Mesenchymal stem cell (in vitro differentiated cells and primary cell): ENCODE results near the gene RBMY1F. TPM values are rescaled to one million over a fixed set of nuclear protein-coding genes. Genes with fewer than 3 reads are reported as not detected.
"Not testable (repeated sequence)": the region's sequence is repeated elsewhere in the genome, so short reads cannot be mapped to it uniquely, and the experiment has no call there.

Experiments
- DNase-seq: peaks from one replicate; pipeline ENCODE4 v3.0.0-alpha.2; 2013
- H2AFZ ChIP-seq: one replicate; pipeline ENCODE4 v1.6.1; 2013; ENCODE audit warnings: low read depth, mild to moderate bottlenecking, control low read depth, inconsistent platforms, low read length, moderate library complexity
- H2AK5ac ChIP-seq: 2 replicates; pipeline ENCODE4 v1.6.1; 2013; ENCODE audit warnings: low read length, moderate library complexity, mild to moderate bottlenecking, inconsistent platforms; ENCODE audit not compliant: severe bottlenecking
- H2BK120ac ChIP-seq: one replicate; pipeline ENCODE4 v1.6.1; 2013; ENCODE audit warnings: low read depth, mild to moderate bottlenecking, inconsistent platforms, low read length, moderate library complexity
- H2BK12ac ChIP-seq, 2 experiments: one replicate each; pipeline ENCODE4 v1.6.1; 2013; ENCODE audit warnings: inconsistent platforms in 2 of 2, low read length in 2 of 2, mild to moderate bottlenecking in 2 of 2, moderate library complexity in 2 of 2, control low read depth in 1 of 2
- H2BK15ac ChIP-seq: one replicate; pipeline ENCODE4 v1.6.1; 2013; ENCODE audit warnings: mild to moderate bottlenecking, low read depth, inconsistent platforms; ENCODE audit not compliant: poor library complexity, severe bottlenecking
- H2BK5ac ChIP-seq: 2 replicates; pipeline ENCODE4 v1.6.1; 2013; ENCODE audit warnings: low read depth, mild to moderate bottlenecking, low read length, control low read depth, inconsistent platforms; ENCODE audit not compliant: poor library complexity, severe bottlenecking
- H3K14ac ChIP-seq, 2 experiments: one replicate each; pipeline ENCODE4 v1.6.1; 2013; ENCODE audit warnings: inconsistent platforms in 2 of 2, low read length in 2 of 2, control low read depth in 1 of 2, mild to moderate bottlenecking in 1 of 2, moderate library complexity in 1 of 2
- H3K18ac ChIP-seq, 2 experiments: one replicate each; pipeline ENCODE4 v1.6.1; 2013; ENCODE audit warnings: inconsistent platforms in 2 of 2, low read length in 2 of 2, control low read depth in 1 of 2, low read depth in 1 of 2, mild to moderate bottlenecking in 1 of 2
- H3K23ac ChIP-seq, 2 experiments: one replicate each; pipeline ENCODE4 v1.6.1; 2013; ENCODE audit warnings: inconsistent platforms in 2 of 2, low read length in 2 of 2, mild to moderate bottlenecking in 2 of 2, moderate library complexity in 2 of 2, control low read depth in 1 of 2
- H3K27ac ChIP-seq: 2 replicates; pipeline ENCODE4 v1.5.1; 2013; ENCODE audit warnings: mild to moderate bottlenecking, moderate library complexity, low read length, control low read depth, inconsistent platforms; ENCODE audit not compliant: poor library complexity, severe bottlenecking
- H3K27me3 ChIP-seq, 2 experiments: 2 replicates each; pipeline versions ENCODE4 v1.6.1 to v1.7.0; 2013; ENCODE audit warnings: low read length in 2 of 2, mild to moderate bottlenecking in 2 of 2, moderate library complexity in 2 of 2, control low read depth in 1 of 2, inconsistent platforms in 1 of 2; ENCODE audit not compliant: control insufficient read depth in 1 of 2, insufficient read depth in 1 of 2
- H3K36me3 ChIP-seq, 2 experiments: 2 replicates each; pipeline versions ENCODE4 v1.6.1 to v1.7.0; 2013; ENCODE audit warnings: low read length in 2 of 2, control low read depth in 1 of 2, inconsistent platforms in 1 of 2, low read depth in 1 of 2, mild to moderate bottlenecking in 1 of 2; ENCODE audit not compliant: insufficient read depth in 2 of 2, control insufficient read depth in 1 of 2
- H3K4ac ChIP-seq, 2 experiments: one replicate each; pipeline ENCODE4 v1.6.1; 2013; ENCODE audit warnings: inconsistent platforms in 2 of 2, low read length in 2 of 2, mild to moderate bottlenecking in 2 of 2, moderate library complexity in 2 of 2, control low read depth in 1 of 2, low read depth in 1 of 2
- H3K4me1 ChIP-seq: 2 replicates; pipeline ENCODE4 v1.6.1; 2013; ENCODE audit warnings: low read depth, low read length, control low read depth; ENCODE audit not compliant: control insufficient read depth, insufficient read depth
- H3K4me2 ChIP-seq: 2 replicates; pipeline ENCODE4 v1.6.1; 2013; ENCODE audit warnings: low read length, mild to moderate bottlenecking, inconsistent platforms; ENCODE audit not compliant: poor library complexity, severe bottlenecking
- H3K4me3 ChIP-seq, 2 experiments: 2 replicates each; pipeline versions ENCODE4 v1.5.1 to v1.7.0; 2013; ENCODE audit warnings: low read length in 2 of 2, mild to moderate bottlenecking in 2 of 2, control low read depth in 1 of 2, low read depth in 1 of 2; ENCODE audit not compliant: insufficient read depth in 1 of 2
- H3K79me1 ChIP-seq: replicated peaks from 2 replicates; pipeline ENCODE4 v1.6.1; 2013; ENCODE audit warnings: mild to moderate bottlenecking, control low read depth, low read length, inconsistent platforms; ENCODE audit not compliant: poor library complexity, severe bottlenecking
- H3K9ac ChIP-seq: 2 replicates; pipeline ENCODE4 v1.7.0; 2013; ENCODE audit warnings: mild to moderate bottlenecking, low read length, moderate library complexity
- H3K9me3 ChIP-seq: 2 replicates; pipeline ENCODE4 v1.7.0; 2013; ENCODE audit warnings: mild to moderate bottlenecking, low read length; ENCODE audit not compliant: control insufficient read depth
- H4K8ac ChIP-seq: one replicate; pipeline ENCODE4 v1.6.1; 2013; ENCODE audit warnings: inconsistent platforms, mild to moderate bottlenecking, low read length, moderate library complexity
- H4K91ac ChIP-seq: one replicate; pipeline ENCODE4 v1.6.1; 2013; ENCODE audit warnings: mild to moderate bottlenecking, low read length, inconsistent platforms
- WGBS: methylation state at CpG from one replicate; pipeline ENCODE4 v1.1.7; 2013; ENCODE audit warnings: mixed read lengths; 5-methylcytosine and 5-hydroxymethylcytosine counted together
- polyA plus RNA-seq, 2 experiments: library from polyadenylated mRNA; stranded (reverse); fragments of 200-250 nt; gene quantifications; one replicate each; pipeline ENCODE4 v1.2.3, GENCODE V29; 2013

Gene RBMY1F
- polyA plus RNA-seq (2013, experiment 1 of 2) = not detected
- polyA plus RNA-seq (2013, experiment 2 of 2) = not detected

- H2BK5ac ChIP-seq, H3K14ac ChIP-seq, H3K9me3 ChIP-seq, H2BK15ac ChIP-seq, H3K4me3 ChIP-seq, H2BK12ac ChIP-seq, H3K18ac ChIP-seq, H3K4me1 ChIP-seq, H3K23ac ChIP-seq, H3K4me2 ChIP-seq, H2BK120ac ChIP-seq, H2AK5ac ChIP-seq, H3K4ac ChIP-seq, H2AFZ ChIP-seq, H4K91ac ChIP-seq, H4K8ac ChIP-seq, H3K27ac ChIP-seq, H3K79me1 ChIP-seq, H3K27me3 ChIP-seq, H3K9ac ChIP-seq, DNase-seq, H3K36me3 ChIP-seq: not testable (repeated sequence)
- WGBS = no CpG with 5 or more reads among the region's 31 CpGs
These were observed at the start of gene RBMY1F for GRCh38 chrY:22182823-22183222. TSS of gene RBMY1F (minus strand) at chrY:22182923. CDS start at chrY:22180969, 1,954 bp downstream.

GRCh38 chrY:22151144-22151543 is 31.6 kb downstream of the RBMY1F start:
- not testable (repeated sequence) for H3K79me1 ChIP-seq, H3K4me2 ChIP-seq, H2BK12ac ChIP-seq, H2BK15ac ChIP-seq, H4K8ac ChIP-seq, DNase-seq, H3K9ac ChIP-seq, H4K91ac ChIP-seq, H3K27me3 ChIP-seq, H2BK5ac ChIP-seq, H3K4ac ChIP-seq, H2AK5ac ChIP-seq, H3K4me3 ChIP-seq, H3K27ac ChIP-seq, H3K18ac ChIP-seq, H2BK120ac ChIP-seq, H2AFZ ChIP-seq, H3K14ac ChIP-seq, H3K23ac ChIP-seq, H3K9me3 ChIP-seq, H3K36me3 ChIP-seq, H3K4me1 ChIP-seq
- WGBS = no CpG with 5 or more reads among the region's 4 CpGs

DNA sequence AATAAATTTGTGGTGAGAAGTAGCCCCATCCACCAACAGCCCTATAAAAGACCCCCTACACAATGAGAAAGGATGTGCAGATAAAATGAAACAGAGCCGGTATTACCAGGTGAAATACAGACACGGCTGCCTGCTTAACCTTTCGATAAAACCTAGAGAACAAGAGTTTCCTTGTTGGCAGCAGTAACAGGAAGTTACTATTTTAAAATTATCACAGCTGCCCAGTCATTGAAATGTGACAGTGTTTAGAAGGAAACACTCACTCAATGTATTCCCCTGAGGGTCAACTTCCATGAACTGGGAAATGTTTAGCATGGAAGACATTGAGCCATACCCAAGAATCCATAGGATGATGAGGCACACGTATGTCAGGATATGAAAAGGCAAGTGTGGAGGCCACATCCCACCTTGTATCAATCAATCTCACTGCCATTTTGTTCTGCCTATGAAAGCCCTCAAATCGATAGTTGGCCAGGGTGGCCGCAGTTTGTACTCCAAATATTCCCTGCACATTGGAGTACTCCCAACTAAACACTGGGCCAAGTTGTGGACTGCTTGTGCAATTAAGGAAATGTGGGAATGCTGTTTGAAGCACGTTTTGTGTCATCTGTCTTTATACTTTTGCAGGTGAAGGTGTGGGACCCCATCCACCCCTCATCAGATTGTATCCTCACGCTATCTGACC is 41.6 kb downstream of the RBMY1F start:
- not testable (repeated sequence) for H3K23ac ChIP-seq, H2BK12ac ChIP-seq
- WGBS = no CpG with 5 or more reads among the region's 8 CpGs

DNA sequence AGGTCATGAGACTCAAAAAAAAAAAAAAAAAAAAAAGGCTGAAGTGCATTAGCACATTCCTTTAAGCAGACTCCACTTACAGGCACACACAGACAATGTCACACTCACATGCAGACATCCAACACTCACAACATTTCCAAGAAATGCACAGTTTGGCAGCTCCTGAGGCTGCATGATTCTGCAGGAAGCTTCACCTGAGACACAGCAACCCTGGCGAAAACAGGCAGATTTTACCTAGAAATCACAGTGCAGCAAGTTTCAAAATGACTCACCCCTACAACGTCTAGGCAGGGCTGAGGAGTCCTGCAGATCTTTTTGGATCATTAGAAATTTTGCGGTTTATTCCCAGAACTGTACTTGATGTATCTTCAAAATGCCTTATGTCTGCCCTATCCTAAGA is 48.0 kb downstream of the RBMY1F start:
- H4K91ac ChIP-seq, H3K4me3 ChIP-seq, H3K79me1 ChIP-seq, H3K4ac ChIP-seq, H2BK15ac ChIP-seq, H2BK120ac ChIP-seq, H2BK5ac ChIP-seq, H3K18ac ChIP-seq, H4K8ac ChIP-seq, H3K27ac ChIP-seq, H2AFZ ChIP-seq, H3K14ac ChIP-seq, H3K23ac ChIP-seq, H2BK12ac ChIP-seq, H3K36me3 ChIP-seq, H3K4me2 ChIP-seq, H3K9me3 ChIP-seq, H3K9ac ChIP-seq, H2AK5ac ChIP-seq, H3K27me3 ChIP-seq, DNase-seq, H3K4me1 ChIP-seq: not testable (repeated sequence)
- no CpG with 5 or more reads among the region's 3 CpGs for WGBS

More for the DNA sequence above, 41.6 kb downstream of the RBMY1F start:
- DNase-seq, H2BK5ac ChIP-seq, H3K79me1 ChIP-seq, H3K4ac ChIP-seq, H3K9me3 ChIP-seq, H2BK15ac ChIP-seq, H4K8ac ChIP-seq, H4K91ac ChIP-seq, H3K4me3 ChIP-seq, H2AK5ac ChIP-seq, H3K9ac ChIP-seq, H2BK120ac ChIP-seq, H3K4me2 ChIP-seq, H3K4me1 ChIP-seq, H3K27me3 ChIP-seq, H3K36me3 ChIP-seq, H3K14ac ChIP-seq, H3K27ac ChIP-seq, H3K18ac ChIP-seq, H2AFZ ChIP-seq: not testable (repeated sequence)
